Renal cortical epithelial cell (primary cell): ENCODE data around the gene PRUNE1. TPM values are rescaled to one million over a fixed set of nuclear protein-coding genes. Genes with fewer than 3 reads are reported as not detected.

Source experiments
- total RNA-seq: library from RNA; depleted of rRNA; stranded (reverse); fragments of >200 nt; gene quantifications from 2 replicates; pipeline ENCODE4 v1.2.3, GENCODE V29; 2014

PRUNE1 gene
- total RNA-seq, 1 donor from 2014 or later = 21.6 TPM

Other genes starting within 250 kb of the PRUNE1 start
- 39.5 and 77.3 TPM in 2 replicates for gene CTSS, start 242.7 kb upstream of the PRUNE1 start, total RNA-seq
- gene CTSK, start 200.2 kb upstream of the PRUNE1 start, total RNA-seq = 0.52 and 1.7 TPM in 2 replicates
- gene ARNT, start 131.8 kb upstream of the PRUNE1 start, total RNA-seq = 33.2 and 65.6 TPM in 2 replicates
- gene CTXND2, start 121.3 kb upstream of the PRUNE1 start, total RNA-seq = not detected in 2 replicates
- 33.0 and 51.1 TPM in 2 replicates for gene SETDB1, start 82.1 kb upstream of the PRUNE1 start, total RNA-seq
- gene CERS2, start 33.6 kb upstream of the PRUNE1 start, total RNA-seq = 119 and 202 TPM in 2 replicates
- 0.30 and 1.6 TPM in 2 replicates for gene ANXA9, start 26.2 kb upstream of the PRUNE1 start, total RNA-seq
- gene MINDY1, start 1.5 kb upstream of the PRUNE1 start, total RNA-seq = 35.4 and 47.7 TPM in 2 replicates
- gene BNIPL, start 28.1 kb downstream of the PRUNE1 start, total RNA-seq = 0.40 TPM in 1 of 2 replicates, not detected in the other
- 0.52 and 1.1 TPM in 2 replicates for gene C1orf56, start 39.3 kb downstream of the PRUNE1 start, total RNA-seq
- 80.7 and 134 TPM in 2 replicates for gene CDC42SE1, start 51.2 kb downstream of the PRUNE1 start, total RNA-seq
- 6.1 and 6.6 TPM in 2 replicates for gene MLLT11, start 51.9 kb downstream of the PRUNE1 start, total RNA-seq
- gene GABPB2, start 62.3 kb downstream of the PRUNE1 start, total RNA-seq = 9.6 and 14.1 TPM in 2 replicates
- gene SEMA6C, start 138.2 kb downstream of the PRUNE1 start, total RNA-seq = 8.4 TPM in 1 of 2 replicates, not detected in the other
- not detected in 2 replicates for gene TNFAIP8L2, start 148.2 kb downstream of the PRUNE1 start, total RNA-seq
- 5.8 and 7.5 TPM in 2 replicates for gene LYSMD1, start 157.5 kb downstream of the PRUNE1 start, total RNA-seq
- 16.8 and 20.0 TPM in 2 replicates for gene SCNM1, start 157.7 kb downstream of the PRUNE1 start, total RNA-seq
- gene TMOD4, start 167.5 kb downstream of the PRUNE1 start, total RNA-seq = not detected in 2 replicates
- 75.6 and 82.8 TPM in 2 replicates for gene VPS72, start 181.7 kb downstream of the PRUNE1 start, total RNA-seq
- gene PIP5K1A, start 190.1 kb downstream of the PRUNE1 start, total RNA-seq = 67.4 and 95.5 TPM in 2 replicates
- gene PSMD4, start 246.3 kb downstream of the PRUNE1 start, total RNA-seq = 181 and 257 TPM in 2 replicates